Calu3 (cell line): ENCODE data around the gene PAQR9. TPM values are rescaled to one million over a fixed set of nuclear protein-coding genes. Genes with fewer than 3 reads are reported as not detected.

Source experiments
- BruUV-seq: library from RNA; stranded (reverse); fragments of 400-500 nt; replicated peaks from 2 replicates; lab custom pipeline; 2021; lab: Mats Ljungman, UMichigan
- CTCF ChIA-PET: fragments of 300-600 bp; sonication (Branson Sonifier 250); formaldehyde crosslinking; loops from one replicate; lab custom pipeline; 2022; ENCODE audit warnings: antibody characterized with exemption; lab: Charles Lee
- DNase-seq: peaks from one replicate; pipeline ENCODE4 v3.0.0; 2022
- H3K27ac Mint-ChIP-seq: one replicate; pipeline ENCODE4 v1.8.0; 2022; ENCODE audit warnings: mixed read lengths; ENCODE audit not compliant: unreplicated experiment
- H3K27me3 Mint-ChIP-seq: one replicate; pipeline ENCODE4 v1.8.0; 2022; ENCODE audit warnings: mixed read lengths; ENCODE audit not compliant: unreplicated experiment
- H3K36me3 Mint-ChIP-seq: one replicate; pipeline ENCODE4 v1.8.0; 2022; ENCODE audit warnings: mild to moderate bottlenecking, moderate library complexity, mixed read lengths; ENCODE audit not compliant: insufficient read depth, unreplicated experiment
- H3K4me1 Mint-ChIP-seq: one replicate; pipeline ENCODE4 v1.8.0; 2022; ENCODE audit warnings: mild to moderate bottlenecking, low read depth, mixed read lengths; ENCODE audit not compliant: unreplicated experiment
- H3K4me3 Mint-ChIP-seq: one replicate; pipeline ENCODE4 v1.8.0; 2022; ENCODE audit warnings: mild to moderate bottlenecking, low read depth, moderate library complexity, mixed read lengths; ENCODE audit not compliant: unreplicated experiment
- H3K9me3 Mint-ChIP-seq: one replicate; pipeline ENCODE4 v1.8.0; 2022; ENCODE audit warnings: low read depth, mixed read lengths; ENCODE audit not compliant: unreplicated experiment
- intact Hi-C: fragments of 100-400 bp; cut with micrococcal nuclease; formaldehyde crosslinking; loops from one replicate; pipeline ENCODE4 v1.10.0; 2022; ENCODE audit not compliant: unreplicated experiment
- total RNA-seq: library from RNA; stranded (reverse); gene quantifications from 2 replicates; pipeline ENCODE4 v1.2.3, GENCODE V29; 2022
- TF ChIP-seq, protein P1 (sequence below): fragments of 200-600 bp; IDR thresholded peaks from one replicate; pipeline ENCODE4 v1.8.0; 2022; ENCODE audit warnings: antibody characterized with exemption; ENCODE audit not compliant: unreplicated experiment

PAQR9 gene
- total RNA-seq, 1 experiment from 2014 or later: 2.0 TPM

GRCh38 chr3:142945023-142945422 lies 18.5 kb downstream of the PAQR9 start:
- H3K27ac Mint-ChIP-seq: no peak overlapping the region
- CTCF ChIA-PET: interaction anchor here (0.7 kb wide), 1 partner anchor 91 kb away, joined by 4 read pairs; no protein-coding TSS in a partner anchor
- no peaks in the 10 kb centered on the region for H3K9me3 Mint-ChIP-seq
- no peak for DNase-seq
- intact Hi-C loops: loop anchor here (2.0 kb wide), 1 partner anchor 14 kb away; no protein-coding TSS in a partner anchor
- no peaks in the 10 kb centered on the region for H3K36me3 Mint-ChIP-seq
- BruUV-seq: no TSS peak
- no peak overlapping the region for H3K4me3 Mint-ChIP-seq
- TF ChIP-seq, protein P1, sequence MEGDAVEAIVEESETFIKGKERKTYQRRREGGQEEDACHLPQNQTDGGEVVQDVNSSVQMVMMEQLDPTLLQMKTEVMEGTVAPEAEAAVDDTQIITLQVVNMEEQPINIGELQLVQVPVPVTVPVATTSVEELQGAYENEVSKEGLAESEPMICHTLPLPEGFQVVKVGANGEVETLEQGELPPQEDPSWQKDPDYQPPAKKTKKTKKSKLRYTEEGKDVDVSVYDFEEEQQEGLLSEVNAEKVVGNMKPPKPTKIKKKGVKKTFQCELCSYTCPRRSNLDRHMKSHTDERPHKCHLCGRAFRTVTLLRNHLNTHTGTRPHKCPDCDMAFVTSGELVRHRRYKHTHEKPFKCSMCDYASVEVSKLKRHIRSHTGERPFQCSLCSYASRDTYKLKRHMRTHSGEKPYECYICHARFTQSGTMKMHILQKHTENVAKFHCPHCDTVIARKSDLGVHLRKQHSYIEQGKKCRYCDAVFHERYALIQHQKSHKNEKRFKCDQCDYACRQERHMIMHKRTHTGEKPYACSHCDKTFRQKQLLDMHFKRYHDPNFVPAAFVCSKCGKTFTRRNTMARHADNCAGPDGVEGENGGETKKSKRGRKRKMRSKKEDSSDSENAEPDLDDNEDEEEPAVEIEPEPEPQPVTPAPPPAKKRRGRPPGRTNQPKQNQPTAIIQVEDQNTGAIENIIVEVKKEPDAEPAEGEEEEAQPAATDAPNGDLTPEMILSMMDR: no peak
- peaks cover 11% of the 10 kb centered on the region for H3K27me3 Mint-ChIP-seq
- peaks cover 36% of the 10 kb centered on the region for H3K4me1 Mint-ChIP-seq

- DNase-seq: no peak
- Mint-ChIP-seq H3K27ac (no peak overlapping the region), H3K9me3 (no peaks in the 10 kb centered on the region), H3K4me1 (peaks cover 36% of the 10 kb centered on the region), H3K36me3 (no peaks in the 10 kb centered on the region), H3K4me3 (no peak overlapping the region), H3K27me3 (peaks cover 11% of the 10 kb centered on the region)
- intact Hi-C loops: loop anchor here (2.0 kb wide), 1 partner anchor 14 kb away; no protein-coding TSS in a partner anchor
- CTCF ChIA-PET: interaction anchor here (0.7 kb wide), 1 partner anchor 91 kb away, joined by 4 read pairs; no protein-coding TSS in a partner anchor
- TF ChIP-seq, protein P1: no peak
- BruUV-seq: no TSS peak
These were observed 19.1 kb downstream of the PAQR9 start for GRCh38 chr3:142944342-142944741.

- Mint-ChIP-seq H3K27me3 (peaks cover 11% of the 10 kb centered on the region), H3K4me3 (no peak overlapping the region), H3K36me3 (no peaks in the 10 kb centered on the region), H3K9me3 (no peaks in the 10 kb centered on the region), H3K27ac (no peak overlapping the region), H3K4me1 (peaks cover 36% of the 10 kb centered on the region)
- no TSS peak for BruUV-seq
- no peak for DNase-seq
- intact Hi-C loops: loop anchor here (2.0 kb wide), 1 partner anchor 15 kb away; no protein-coding TSS in a partner anchor
- TF ChIP-seq, protein P1: no peak
- CTCF ChIA-PET: no interaction called here
These were observed 19.6 kb downstream of the PAQR9 start for GRCh38 chr3:142943870-142944269.

- CTCF ChIA-PET: interaction anchor here (0.7 kb wide), 1 partner anchor 488 kb away, joined by 3 read pairs; no protein-coding TSS in a partner anchor
- Mint-ChIP-seq H3K4me1 (peaks cover 36% of the 10 kb centered on the region), H3K27ac (no peak overlapping the region), H3K27me3 (peaks cover 11% of the 10 kb centered on the region), H3K9me3 (no peaks in the 10 kb centered on the region), H3K4me3 (no peak overlapping the region), H3K36me3 (no peaks in the 10 kb centered on the region)
- TF ChIP-seq, protein P1: no peak
- DNase-seq: no peak
- no TSS peak for BruUV-seq
- intact Hi-C loops: no loop called here
These were observed 20.1 kb downstream of the PAQR9 start for GRCh38 chr3:142943349-142943748.
